CD4-positive, alpha-beta T cell treated with Interleukin-17A for 1 hour (primary cell): ENCODE data around the gene BBS9.

Experiments used
- DNase-seq: peaks from one replicate; pipeline ENCODE4 v3.0.0-alpha.2; 2020

Gene BBS9

GRCh38 chr7:33379891-33380525 is 250.6 kb downstream of the BBS9 start:
- no peak for DNase-seq

DNA sequence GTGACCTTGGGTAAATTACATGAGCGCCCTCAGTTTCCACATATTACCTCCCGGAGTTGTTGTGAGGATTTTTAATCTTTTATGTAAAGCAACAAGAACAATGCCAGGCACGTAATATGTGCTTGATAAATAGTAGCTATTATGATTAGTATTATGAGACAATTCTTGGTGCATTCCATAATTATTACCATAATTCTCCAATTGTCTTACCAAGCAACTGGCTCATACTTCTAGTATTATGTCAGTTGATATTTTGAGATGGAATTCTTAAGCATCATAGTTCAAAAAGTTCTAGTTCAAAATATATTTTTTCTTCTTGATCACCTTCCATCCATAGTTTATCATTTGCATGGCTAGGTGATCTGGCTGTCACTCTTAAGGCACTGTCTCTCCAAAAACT is 259.0 kb downstream of the BBS9 start:
- no peak for DNase-seq

DNA sequence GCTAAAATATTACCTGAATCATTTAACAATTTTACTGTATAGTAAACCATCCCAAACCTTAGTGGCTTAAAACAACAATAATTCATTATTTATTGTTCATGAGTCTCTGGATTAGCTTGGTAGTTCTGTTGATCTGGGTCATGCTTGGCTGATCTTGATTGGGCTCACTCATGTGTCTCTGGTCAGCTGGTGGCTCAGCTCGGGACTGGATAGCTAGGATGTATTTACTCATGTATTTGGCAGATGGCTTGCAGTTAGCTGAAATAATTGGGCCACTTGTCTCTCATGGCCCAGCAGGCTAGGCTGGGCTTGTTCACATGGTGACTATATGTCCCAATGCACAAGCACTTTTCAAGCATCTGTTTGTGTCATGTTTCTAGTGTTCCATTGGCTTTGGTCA is 262.8 kb downstream of the BBS9 start:
- DNase-seq = no peak

GRCh38 chr7:33393770-33394169 is 264.4 kb downstream of the BBS9 start:
- no peak for DNase-seq

GRCh38 chr7:33395340-33395739 is 266.0 kb downstream of the BBS9 start:
- no peak for DNase-seq

DNA sequence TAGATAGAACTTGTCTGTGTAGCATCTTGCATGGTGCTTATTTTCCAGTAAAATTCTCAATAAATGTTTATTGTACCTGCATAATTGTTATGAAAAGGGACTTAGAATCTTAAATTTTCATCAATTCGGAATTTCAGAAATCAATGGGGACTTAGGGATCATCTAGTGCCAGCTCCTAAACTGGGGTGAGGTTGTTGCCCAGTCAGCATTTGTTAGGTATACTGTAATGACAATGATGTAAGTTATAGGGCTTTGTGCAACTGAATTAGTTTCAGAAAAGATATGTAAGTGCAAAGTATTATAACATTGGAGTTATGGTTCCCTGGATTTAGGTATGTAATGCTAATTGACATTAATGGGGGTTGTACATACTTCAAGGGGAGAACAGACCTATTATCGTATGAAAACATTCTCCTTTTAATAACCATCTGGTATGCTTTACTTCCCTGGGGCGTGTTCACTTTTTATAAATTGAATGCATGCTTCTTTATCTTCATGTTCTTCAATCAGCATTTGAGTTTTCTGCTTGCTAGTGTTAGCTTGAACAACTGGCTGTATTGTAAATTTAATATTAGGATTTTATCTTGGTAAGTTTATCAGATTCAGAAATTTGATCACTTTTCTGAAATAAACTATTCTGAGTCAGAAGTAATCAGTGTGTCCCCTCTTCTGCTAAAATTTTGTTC is 270.3 kb downstream of the BBS9 start:
- no peak for DNase-seq

DNA sequence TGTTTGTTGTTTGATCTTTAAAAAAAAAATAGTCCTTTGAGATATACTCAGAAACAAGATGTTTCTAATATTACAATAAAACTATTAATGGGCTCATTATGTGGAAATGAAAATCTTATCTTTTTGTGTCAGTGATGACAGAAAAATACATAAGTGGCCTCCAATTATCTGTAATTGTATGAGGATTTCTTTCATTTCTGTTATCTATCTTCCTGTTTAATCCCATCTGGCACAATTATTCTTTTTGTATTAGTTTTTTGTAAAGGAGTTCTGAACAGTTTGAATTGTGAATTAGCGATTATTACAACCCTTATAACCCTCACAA is 270.8 kb downstream of the BBS9 start:
- no peak for DNase-seq

GRCh38 chr7:33410266-33410665 is 280.9 kb downstream of the BBS9 start:
- no peak for DNase-seq

GRCh38 chr7:33411020-33411419 is 281.7 kb downstream of the BBS9 start:
- no peak for DNase-seq

DNA sequence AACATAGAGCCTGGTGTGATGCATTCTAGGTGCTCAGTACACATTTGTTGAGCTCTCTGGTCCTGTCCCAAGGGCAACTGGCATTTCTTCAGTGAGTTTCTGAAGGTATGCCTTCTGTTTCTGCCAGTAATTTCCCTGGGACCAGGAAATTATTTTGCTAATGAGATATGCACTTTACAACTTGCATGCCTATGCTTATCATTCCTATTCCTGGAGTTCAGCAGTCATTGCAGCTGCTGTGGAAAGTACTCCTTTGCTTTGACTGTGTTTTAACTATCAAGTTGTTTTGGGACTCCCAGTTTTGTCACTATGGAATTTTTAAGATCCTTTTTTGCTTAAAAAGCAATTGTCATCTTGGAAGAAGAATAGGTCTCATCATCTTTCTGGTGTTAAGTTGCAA is 283.0 kb downstream of the BBS9 start:
- DNase-seq = no peak

DNA sequence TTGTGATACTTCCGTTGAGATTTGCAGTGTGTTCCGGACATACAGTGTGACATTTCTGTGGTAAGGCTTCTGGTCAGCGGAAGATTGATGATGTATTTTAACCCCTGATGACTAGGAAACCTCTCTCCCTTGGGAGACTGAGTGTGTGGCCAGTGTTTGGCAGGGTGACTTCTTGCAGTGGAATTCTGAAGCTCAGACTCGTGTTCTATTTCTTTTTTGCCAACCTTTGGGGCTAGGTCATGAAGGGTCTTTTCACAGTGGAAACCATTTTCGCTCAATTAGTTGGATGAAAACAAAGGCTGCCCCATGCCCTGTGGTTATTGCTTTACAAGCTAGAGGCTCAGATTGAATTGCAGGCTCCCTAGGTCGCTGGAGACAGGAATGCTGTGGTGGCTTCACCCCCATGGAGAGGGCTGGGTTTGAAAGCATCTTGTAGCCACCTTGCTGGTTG is 288.9 kb downstream of the BBS9 start:
- DNase-seq = no peak

- DNase-seq = no peak
Observed at GRCh38 chr7:33420311-33420940, 291.1 kb downstream of the BBS9 start.

DNA sequence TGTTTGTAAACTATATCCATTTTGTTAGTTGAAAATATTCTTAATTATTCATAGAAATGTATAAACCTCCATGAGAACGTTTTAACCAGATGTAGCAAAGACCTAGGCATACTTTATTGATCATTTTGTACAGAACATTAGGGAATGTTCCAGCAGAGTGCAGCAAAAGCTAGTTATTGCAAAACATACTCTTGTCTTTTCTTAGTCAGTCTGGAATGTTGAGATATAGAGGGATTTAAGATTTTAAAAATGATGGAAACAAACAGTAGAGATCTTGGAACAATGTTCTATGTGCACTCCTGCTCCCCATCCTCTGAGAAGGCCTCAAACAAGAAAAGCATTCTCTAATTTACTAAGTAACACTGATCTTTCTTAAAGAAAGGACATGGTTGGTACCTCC is 292.1 kb downstream of the BBS9 start:
- no peak for DNase-seq

DNA sequence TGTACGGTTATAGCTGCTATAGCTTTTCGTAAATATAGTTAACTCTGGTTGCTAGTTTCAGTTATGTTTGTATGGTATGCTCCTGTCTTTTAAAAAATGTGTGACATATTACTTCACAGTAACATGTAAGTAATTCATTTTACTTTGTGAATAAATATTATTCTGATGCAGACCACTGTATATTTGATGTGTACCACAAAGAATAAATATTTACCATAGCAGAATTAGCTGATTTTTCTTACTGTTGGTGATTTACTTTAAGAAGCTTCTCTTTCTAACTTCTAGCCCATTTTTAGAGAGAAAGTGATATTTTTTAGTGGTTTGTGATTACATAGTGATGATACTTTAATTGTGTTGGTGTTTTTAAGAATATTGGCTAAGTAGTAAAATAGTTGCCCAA is 292.8 kb downstream of the BBS9 start:
- DNase-seq = no peak

DNA sequence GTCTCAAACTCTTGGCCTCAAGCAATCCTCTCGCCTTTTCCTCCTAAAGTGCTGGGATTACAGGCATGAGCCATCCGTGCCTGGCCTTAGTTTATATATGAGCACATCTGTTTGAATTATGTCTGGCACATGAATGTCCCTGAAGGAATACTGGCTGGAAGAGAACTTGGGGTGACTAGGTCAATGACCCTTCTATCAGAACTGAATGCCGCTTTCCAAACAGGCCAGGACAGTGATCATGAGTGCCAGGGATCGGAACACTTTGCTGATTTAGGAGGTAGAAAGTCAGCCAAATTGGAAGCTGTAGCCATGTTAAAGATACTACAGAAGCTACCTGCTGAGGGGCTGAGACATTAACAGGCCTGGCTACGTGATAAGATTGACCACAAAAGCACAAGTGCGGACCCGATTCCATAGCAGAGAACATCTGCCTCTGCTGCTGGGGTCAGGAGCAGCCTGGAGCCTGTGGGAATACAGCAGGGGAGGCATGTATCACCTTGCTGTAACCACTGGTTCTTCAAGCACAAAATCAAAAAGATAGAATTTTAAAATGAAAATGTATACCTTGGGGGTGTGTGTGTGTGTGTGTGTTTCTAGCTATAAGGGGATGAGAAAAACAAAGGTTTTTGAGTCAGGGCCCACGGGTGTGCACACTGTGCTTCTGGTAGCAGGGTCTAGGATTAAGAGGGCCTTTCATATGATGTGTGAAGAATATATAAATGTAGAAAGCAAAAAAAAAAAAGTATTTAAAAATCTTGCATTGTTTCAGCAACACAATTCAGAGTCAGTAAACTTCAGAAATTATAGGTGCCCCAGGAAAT is 293.7 kb downstream of the BBS9 start:
- no peak for DNase-seq

DNA sequence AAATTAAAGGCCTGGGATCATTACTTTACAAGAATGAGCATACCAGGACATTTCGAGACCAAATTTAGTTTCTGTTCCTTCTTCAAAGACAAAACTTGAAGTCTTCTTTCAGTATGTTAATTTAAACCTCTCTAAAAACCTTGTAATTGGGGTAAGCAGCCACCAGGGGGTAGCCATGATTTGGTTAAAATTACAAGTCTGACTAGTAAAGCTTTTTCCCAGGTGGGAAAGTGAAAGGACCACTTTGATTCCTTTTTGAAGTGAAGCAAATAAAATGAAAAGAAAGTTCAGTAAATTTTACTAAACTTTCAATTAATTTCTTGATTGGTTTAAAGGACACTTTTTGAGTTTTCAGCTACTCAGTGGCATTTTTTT is 294.3 kb downstream of the BBS9 start:
- peak; percentile 33 for DNase-seq

GRCh38 chr7:33425395-33425794 is 296.0 kb downstream of the BBS9 start:
- no peak for DNase-seq

GRCh38 chr7:33425929-33426678 is 296.7 kb downstream of the BBS9 start:
- no peak for DNase-seq

DNA sequence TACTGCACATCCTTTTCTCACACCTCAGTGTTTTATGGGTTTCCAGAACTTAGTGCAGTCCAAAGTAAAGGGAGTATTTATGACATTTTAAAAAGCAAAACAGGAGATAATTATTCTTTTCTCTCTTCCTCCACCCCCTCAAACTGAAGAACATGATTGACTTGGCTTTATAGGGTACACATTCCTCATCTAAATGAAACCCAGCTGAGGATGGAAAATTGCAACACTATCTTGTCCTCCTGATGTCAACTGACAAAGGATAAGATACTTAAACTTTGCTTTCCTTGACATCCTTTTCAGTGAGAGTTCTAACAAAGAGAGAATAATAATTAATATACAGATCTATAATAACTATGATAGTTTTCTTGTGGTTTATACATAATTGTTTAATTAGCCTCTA is 299.1 kb downstream of the BBS9 start:
- DNase-seq = no peak

DNA sequence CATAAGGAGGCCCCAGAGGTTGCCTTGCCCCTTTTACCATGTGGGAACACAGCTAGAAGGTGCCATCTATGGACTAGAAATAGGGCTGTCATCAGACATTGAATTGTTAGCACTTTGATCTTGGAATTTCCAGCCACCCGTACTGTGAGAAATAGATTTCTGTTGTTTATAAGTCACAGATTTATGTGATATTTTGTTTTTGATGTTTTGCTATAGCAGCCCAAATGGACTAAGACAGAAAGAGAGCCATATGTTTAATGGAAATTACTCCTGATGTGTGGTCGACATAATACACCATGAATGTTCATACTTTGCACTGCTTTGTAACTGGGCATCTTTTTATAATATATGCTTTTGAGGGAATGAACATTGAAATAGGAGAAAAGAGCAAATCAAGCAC is 302.2 kb downstream of the BBS9 start:
- DNase-seq = no peak

- DNase-seq = no peak
Observed at GRCh38 chr7:33432821-33433220, 303.5 kb downstream of the BBS9 start.

DNA sequence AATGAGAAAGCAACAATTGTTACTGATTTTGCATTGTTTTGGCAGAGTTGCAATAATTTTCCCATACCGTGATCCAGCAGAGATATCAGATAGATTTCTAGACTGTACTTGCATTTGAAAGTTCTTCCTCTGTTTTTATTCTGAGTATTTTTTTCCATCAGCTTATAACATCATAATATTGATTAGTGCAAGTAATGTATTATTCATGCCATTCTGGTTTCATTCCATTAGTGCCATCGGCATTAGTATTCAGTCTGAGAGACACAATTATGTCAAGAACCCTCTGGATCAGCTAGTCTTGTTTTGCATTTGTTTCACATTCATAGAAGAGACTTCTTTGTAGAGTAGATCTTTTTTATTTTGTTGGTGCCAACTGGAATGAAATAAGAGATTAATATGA is 304.0 kb downstream of the BBS9 start:
- no peak for DNase-seq

- no peak for DNase-seq
Observed at GRCh38 chr7:33444511-33444910, 315.1 kb downstream of the BBS9 start.
